Measurements from ENCODE around the gene SNX8. TPM values are rescaled to one million over a fixed set of nuclear protein-coding genes. Genes with fewer than 3 reads are reported as not detected.

SNX8 gene
- total RNA-seq, 4 donors from 2014 or later, result 16.0 to 63.3 (median 31.6) TPM

DNA sequence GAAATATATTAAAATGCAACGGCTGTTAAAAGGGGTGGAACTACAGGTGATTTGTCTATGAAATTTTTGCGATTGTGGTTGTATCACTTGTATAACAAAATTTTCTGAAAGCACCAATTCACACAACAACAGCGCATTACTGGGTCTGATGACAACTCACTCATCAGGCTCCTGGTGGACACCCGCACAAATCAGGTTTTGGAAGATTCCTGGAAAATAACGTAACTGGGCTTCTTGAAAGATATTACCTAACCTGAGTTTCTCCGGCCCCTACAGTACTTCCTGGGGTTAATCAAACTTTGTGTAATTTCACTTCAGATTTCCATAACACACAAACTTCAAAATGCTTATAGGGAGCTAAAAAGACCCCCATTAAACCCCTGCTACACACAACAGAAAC lies 7.6 kb downstream of the SNX8 start:
- TF ChIP-seq CTCF (IDR thresholded peaks at IDR 0.05; ENCODE audit: low read depth), result no peak

- TF ChIP-seq CTCF (IDR thresholded peaks at IDR 0.05; ENCODE audit: low read depth), result no peak
Measured at GRCh38 chr7:2301511-2301863, 12.8 kb downstream of the SNX8 start.

- no peak for TF ChIP-seq CTCF (IDR thresholded peaks at IDR 0.05; ENCODE audit: low read depth)
Measured at GRCh38 chr7:2299870-2300512, 14.2 kb downstream of the SNX8 start.

GRCh38 chr7:2299131-2299829 lies 15.0 kb downstream of the SNX8 start:
- no peak for TF ChIP-seq CTCF (IDR thresholded peaks at IDR 0.05; ENCODE audit: low read depth)

GRCh38 chr7:2296832-2297231 lies 17.4 kb downstream of the SNX8 start:
- no peak for TF ChIP-seq CTCF (IDR thresholded peaks at IDR 0.05; ENCODE audit: low read depth)

DNA sequence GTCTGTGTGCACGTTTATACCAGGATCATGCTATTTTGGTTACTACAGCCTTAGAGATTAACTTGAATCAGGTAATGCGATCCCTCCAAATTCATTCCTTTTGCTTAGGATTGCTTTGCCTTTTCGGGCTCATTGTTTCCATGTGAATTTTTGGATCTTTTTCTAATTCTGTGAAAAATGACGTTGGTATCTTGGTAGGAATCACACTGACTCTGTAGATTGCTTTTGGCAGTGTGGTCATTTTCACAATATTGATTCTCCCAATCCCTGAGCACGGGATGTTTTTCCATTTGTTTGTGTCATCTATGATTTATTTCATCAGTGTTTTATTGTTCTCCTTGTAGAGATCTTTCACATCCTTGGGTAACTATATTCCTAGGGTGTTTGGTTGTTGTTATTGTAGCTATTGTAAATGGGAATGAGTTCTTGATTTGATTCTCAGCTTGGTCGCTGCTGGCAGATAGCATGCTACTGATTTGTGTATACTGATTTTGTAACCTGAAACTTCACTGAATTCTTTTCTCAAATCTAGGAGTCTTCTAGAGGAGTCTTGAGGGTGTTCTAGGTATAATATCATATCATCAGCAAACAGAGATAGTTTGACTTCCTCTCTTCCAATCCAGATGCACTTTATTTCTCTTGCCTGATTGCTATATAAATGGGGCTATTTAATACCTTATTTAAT lies 18.2 kb downstream of the SNX8 start:
- TF ChIP-seq CTCF (IDR thresholded peaks at IDR 0.05; ENCODE audit: low read depth), result no peak

DNA sequence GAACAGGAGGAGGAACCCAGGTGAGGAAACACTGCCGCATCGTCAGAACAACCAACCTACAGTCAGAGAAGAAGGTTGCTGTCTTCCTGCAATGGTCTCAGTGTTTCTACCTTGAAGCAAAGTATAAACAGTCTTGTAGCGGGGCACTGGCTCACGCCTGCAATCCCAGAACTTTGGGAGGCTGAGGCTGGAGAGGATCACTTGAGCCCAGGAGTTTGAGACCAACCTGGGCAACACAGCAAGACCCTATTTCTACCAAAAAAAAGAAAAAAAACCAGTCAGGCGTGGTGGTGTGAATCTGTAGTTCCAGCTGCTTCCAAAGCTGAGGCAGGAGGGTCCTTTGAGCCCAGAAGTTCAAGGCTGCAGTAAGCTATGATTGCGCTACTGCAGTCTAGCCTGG lies 23.4 kb downstream of the SNX8 start:
- no peak for TF ChIP-seq CTCF (IDR thresholded peaks at IDR 0.05; ENCODE audit: low read depth)

All from subcutaneous adipose tissue (tissue), 4 donors.